WTC11 (cell line): ENCODE data around the gene IP6K2. TPM values are rescaled to one million over a fixed set of nuclear protein-coding genes. Genes with fewer than 3 reads are reported as not detected.
A peak's percentile ranks its signal among the peaks of the same experiment; 100 is the strongest.

Experiments used
- ATAC-seq: fragments of 200-7000 bp; cut with Tn5 transposase; 2 replicates; pipeline ENCODE4 v1.10.0; 2021; ENCODE audit warnings: mild to moderate bottlenecking, moderate library complexity
- CTCF ChIA-PET: fragments of 300-600 bp; sonication (Branson Sonifier 250); formaldehyde crosslinking; loops from one replicate; lab custom pipeline; 2021; ENCODE audit warnings: antibody characterized with exemption; lab: Charles Lee
- POLR2A ChIA-PET: fragments of 350-600 bp; sonication (Branson Sonifier 250); formaldehyde crosslinking; loops from one replicate; lab custom pipeline; 2021; ENCODE audit warnings: antibody characterized with exemption; lab: Charles Lee
- DNase-seq: peaks from one replicate; pipeline ENCODE4 v3.0.0; 2021; ENCODE audit warnings: low spot score
- H3K27ac Mint-ChIP-seq: 2 replicates; pipeline ENCODE4 v1.8.0; 2021; ENCODE audit warnings: mixed read lengths
- H3K27me3 Mint-ChIP-seq: 2 replicates; pipeline ENCODE4 v1.8.0; 2021; ENCODE audit warnings: low read depth, mild to moderate bottlenecking, moderate library complexity, mixed read lengths
- H3K36me3 Mint-ChIP-seq: 2 replicates; pipeline ENCODE4 v1.8.0; 2021; ENCODE audit warnings: mixed read lengths
- H3K4me1 Mint-ChIP-seq: 2 replicates; pipeline ENCODE4 v1.8.0; 2022; ENCODE audit warnings: mixed read lengths
- H3K4me3 Mint-ChIP-seq: 2 replicates; pipeline ENCODE4 v1.8.0; 2021; ENCODE audit warnings: mild to moderate bottlenecking, moderate library complexity, mixed read lengths
- H3K9me3 Mint-ChIP-seq: 2 replicates; pipeline ENCODE4 v1.8.0; 2021; ENCODE audit warnings: mixed read lengths
- ATF1 ChIP-seq: sonication (generic); formaldehyde crosslinking; IDR thresholded peaks from 2 replicates; pipeline ENCODE4 v1.8.1; 2023; ENCODE audit warnings: mild to moderate bottlenecking, moderate library complexity, missing genetic modification reagents
- CREB1 ChIP-seq: sonication (generic); formaldehyde crosslinking; IDR thresholded peaks from 2 replicates; pipeline ENCODE4 v1.8.0; 2023; ENCODE audit warnings: mild to moderate bottlenecking, missing genetic modification reagents
- CREM ChIP-seq: sonication (generic); formaldehyde crosslinking; IDR thresholded peaks from 2 replicates; pipeline ENCODE4 v1.8.1; 2022; ENCODE audit warnings: mild to moderate bottlenecking, missing genetic modification reagents, moderate library complexity
- EMX1 ChIP-seq: fragments of 250-450 bp; sonication (Bioruptor Pico); IDR thresholded peaks from 2 replicates; pipeline ENCODE4 v1.8.0; 2021; ENCODE audit warnings: mild to moderate bottlenecking
- ESRRA ChIP-seq: sonication (generic); formaldehyde crosslinking; IDR thresholded peaks from 2 replicates; pipeline ENCODE4 v1.8.1; 2022; ENCODE audit warnings: mild to moderate bottlenecking, missing genetic modification reagents, borderline replicate concordance
- ETV6 ChIP-seq: sonication (generic); formaldehyde crosslinking; IDR thresholded peaks from 2 replicates; pipeline ENCODE4 v1.8.1; 2022; ENCODE audit warnings: mild to moderate bottlenecking, missing genetic modification reagents
- FOXK1 ChIP-seq: sonication (generic); formaldehyde crosslinking; IDR thresholded peaks from 2 replicates; pipeline ENCODE4 v1.8.0; 2022; ENCODE audit warnings: mild to moderate bottlenecking, moderate library complexity, missing genetic modification reagents
- GRHL2 ChIP-seq: fragments of 250-450 bp; sonication (Bioruptor Pico); IDR thresholded peaks from 2 replicates; pipeline ENCODE4 v1.8.0; 2022; ENCODE audit warnings: mild to moderate bottlenecking, moderate library complexity; ENCODE audit not compliant: insufficient replicate concordance, severe bottlenecking
- JAZF1 ChIP-seq: fragments of 250-450 bp; sonication (Bioruptor Pico); IDR thresholded peaks from 2 replicates; pipeline ENCODE4 v1.9.0; 2021; ENCODE audit warnings: moderate library complexity, mild to moderate bottlenecking, inconsistent platforms
- JUN ChIP-seq: sonication (generic); formaldehyde crosslinking; IDR thresholded peaks from 2 replicates; pipeline ENCODE4 v1.8.0; 2023; ENCODE audit warnings: mild to moderate bottlenecking, missing genetic modification reagents
- NFATC4 ChIP-seq: fragments of 250-450 bp; sonication (Bioruptor Pico); IDR thresholded peaks from 2 replicates; pipeline ENCODE4 v1.9.0; 2021; ENCODE audit warnings: mild to moderate bottlenecking
- NR2C2 ChIP-seq: sonication (generic); formaldehyde crosslinking; IDR thresholded peaks from 2 replicates; pipeline ENCODE4 v1.8.0; 2022; ENCODE audit warnings: mild to moderate bottlenecking, missing genetic modification reagents
- RELA ChIP-seq: sonication (generic); formaldehyde crosslinking; IDR thresholded peaks from 2 replicates; pipeline ENCODE4 v1.8.1; 2022; ENCODE audit warnings: missing genetic modification reagents, mild to moderate bottlenecking, borderline replicate concordance
- SMAD3 ChIP-seq: sonication (generic); formaldehyde crosslinking; IDR thresholded peaks from 2 replicates; pipeline ENCODE4 v1.8.0; 2022; ENCODE audit warnings: missing genetic modification reagents, mild to moderate bottlenecking, borderline replicate concordance
- SMAD4 ChIP-seq: sonication (generic); formaldehyde crosslinking; IDR thresholded peaks from 2 replicates; pipeline ENCODE4 v1.8.0; 2022; ENCODE audit warnings: mild to moderate bottlenecking, missing genetic modification reagents
- SP1 ChIP-seq: sonication (generic); formaldehyde crosslinking; conservative IDR thresholded peaks from 2 replicates; pipeline ENCODE4 v1.8.1; 2022; ENCODE audit warnings: missing genetic modification reagents
- ZBTB21 ChIP-seq: sonication (generic); formaldehyde crosslinking; IDR thresholded peaks from 2 replicates; pipeline ENCODE4 v1.8.1; 2023; ENCODE audit warnings: mild to moderate bottlenecking, missing genetic modification reagents, borderline replicate concordance
- ZNF121 ChIP-seq: sonication (generic); formaldehyde crosslinking; IDR thresholded peaks from 2 replicates; pipeline ENCODE4 v1.8.0; 2023; ENCODE audit warnings: missing genetic modification reagents
- ZNF219 ChIP-seq: sonication (generic); formaldehyde crosslinking; IDR thresholded peaks from 2 replicates; pipeline ENCODE4 v1.8.0; 2023; ENCODE audit warnings: missing genetic modification reagents, mild to moderate bottlenecking, borderline replicate concordance
- total RNA-seq: library from RNA; stranded (reverse); gene quantifications from 3 replicates; pipeline ENCODE4 v1.2.3, GENCODE V29; 2021
- TF ChIP-seq, protein P1 (sequence below): sonication (generic); formaldehyde crosslinking; IDR thresholded peaks from 2 replicates; pipeline ENCODE4 v1.8.1; 2023; ENCODE audit warnings: mild to moderate bottlenecking, missing genetic modification reagents, moderate library complexity
- TF ChIP-seq, protein P2 (sequence below): sonication (generic); formaldehyde crosslinking; IDR thresholded peaks from 2 replicates; pipeline ENCODE4 v1.8.1; 2023; ENCODE audit warnings: mild to moderate bottlenecking, moderate library complexity, missing genetic modification reagents
- TF ChIP-seq, protein P3 (sequence below): sonication (generic); formaldehyde crosslinking; IDR thresholded peaks from 2 replicates; pipeline ENCODE4 v1.8.1; 2023; ENCODE audit warnings: mild to moderate bottlenecking, missing genetic modification reagents, borderline replicate concordance
- TF ChIP-seq, protein P4 (sequence below): fragments of 250-450 bp; sonication (Bioruptor Pico); IDR thresholded peaks from 2 replicates; pipeline ENCODE4 v2.1.2; 2022; ENCODE audit warnings: mild to moderate bottlenecking, moderate library complexity
- TF ChIP-seq, protein P5 (sequence below): sonication (generic); formaldehyde crosslinking; IDR thresholded peaks from 2 replicates; pipeline ENCODE4 v1.8.0; 2022; ENCODE audit warnings: mild to moderate bottlenecking, missing genetic modification reagents
- TF ChIP-seq, protein P6 (sequence below): sonication (generic); formaldehyde crosslinking; IDR thresholded peaks from 2 replicates; pipeline ENCODE4 v1.8.1; 2022; ENCODE audit warnings: mild to moderate bottlenecking, moderate library complexity, missing genetic modification reagents
- TF ChIP-seq, protein P7 (sequence below): sonication (generic); formaldehyde crosslinking; conservative IDR thresholded peaks from 2 replicates; pipeline ENCODE4 v1.8.1; 2022; ENCODE audit warnings: mild to moderate bottlenecking, missing genetic modification reagents

Gene IP6K2
- total RNA-seq, 1 experiment from 2014 or later: 123 TPM

DNA sequence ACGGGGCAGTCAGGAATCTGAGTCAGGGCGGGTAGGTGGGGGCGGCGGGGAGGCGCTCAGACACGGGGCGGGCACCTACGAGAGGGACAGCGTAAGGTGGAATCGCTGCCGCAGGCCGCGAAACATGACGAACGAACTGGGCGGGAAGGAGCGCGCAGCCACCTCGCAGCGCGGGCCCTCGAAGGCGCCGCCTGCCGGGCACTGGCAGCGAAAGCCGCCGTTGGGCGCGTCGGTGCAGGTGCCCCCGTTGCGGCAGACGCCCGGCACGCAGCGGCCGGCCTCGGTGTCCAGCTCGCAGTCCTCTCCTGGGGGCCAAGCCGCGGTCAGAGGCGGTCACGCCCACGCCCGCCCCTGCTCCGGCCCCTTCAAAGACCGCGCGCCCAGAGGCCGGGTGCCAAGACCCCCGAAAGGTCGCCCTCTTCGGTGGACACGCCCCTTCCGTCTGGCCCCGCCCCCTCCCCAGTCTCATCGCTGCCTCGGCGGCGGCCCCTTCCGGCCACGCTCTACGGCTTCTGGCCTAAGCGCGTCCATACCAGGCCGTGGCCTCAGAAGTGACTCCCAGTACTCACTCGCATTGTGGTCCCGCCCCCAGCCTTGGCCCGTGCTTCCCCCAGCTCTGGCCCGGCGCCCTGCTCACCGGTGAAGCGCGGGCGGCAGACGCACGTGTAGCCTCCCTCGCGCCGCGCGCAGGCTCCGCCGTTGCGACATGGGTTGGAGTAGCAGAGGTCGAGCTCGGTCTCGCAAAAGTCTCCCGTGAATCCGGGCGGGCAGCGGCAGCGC, 60.8 kb downstream of the IP6K2 start:
- DNase-seq: peak; percentile 91
- Mint-ChIP-seq H3K9me3 (peaks cover 6% of the 10 kb centered on the region; the same call in 1 of the 2 replicates), H3K27me3 (peaks cover 4% of the 10 kb centered on the region; the same call in 1 of the 2 replicates), H3K4me3 (peak overlapping the region; percentile 63), H3K27ac (peak overlapping the region; percentile 78), H3K36me3 (peaks cover 44% of the 10 kb centered on the region), H3K4me1 (peaks cover 13% of the 10 kb centered on the region)
- ChIA-PET POLR2A (interaction anchor here (0.8 to 2.5 kb wide), 2 partner anchors 21 to 100 kb away, joined by 3 to 13 read pairs; partner anchors contain the start of genes PFKFB4 and SLC26A6), CTCF (interaction anchor here (0.6 to 4.6 kb wide), 13 partner anchors 9 to 351 kb away, joined by 3 to 46 read pairs (median 3); partner anchors contain the start of genes NCKIPSD, PFKFB4, SLC26A6 and UQCRC1)
- peak; percentile 90 for ATAC-seq
- TF ChIP-seq ZNF219 (0 out of 2 replicates have a peak, but pooled peaks have one; percentile 54), CREB1 (CRISPR knock-in tag) (peak; percentile 26; the same call in 1 of the 2 replicates), JAZF1 (CRISPR knock-in tag) (no peak), SMAD4 (CRISPR knock-in tag) (0 out of 2 replicates have a peak, but pooled peaks have one; percentile 37), ETV6 (CRISPR knock-in tag) (peak; percentile 86; the same call in 1 of the 2 replicates), EMX1 (CRISPR knock-in tag) (no peak), SMAD3 (peak; percentile 72; the same call in 1 of the 2 replicates), ATF1 (CRISPR knock-in tag) (0 out of 2 replicates have a peak, but pooled peaks have one; percentile 39), JUN (CRISPR knock-in tag) (peak; percentile 75; the same call in 1 of the 2 replicates), RELA (CRISPR knock-in tag) (peak; percentile 94; the same call in 1 of the 2 replicates), ZNF121 (CRISPR knock-in tag) (0 out of 2 replicates have a peak, but pooled peaks have one; percentile 1), NFATC4 (CRISPR knock-in tag) (no peak), FOXK1 (CRISPR knock-in tag) (peak; percentile 73; the same call in 1 of the 2 replicates), CREM (CRISPR knock-in tag) (0 out of 2 replicates have a peak, but pooled peaks have one; percentile 40), GRHL2 (CRISPR knock-in tag) (no peak), ZBTB21 (CRISPR knock-in tag) (peak; percentile 19; the same call in 1 of the 2 replicates), SP1 (peak; percentile 85), ESRRA (CRISPR knock-in tag) (0 out of 2 replicates have a peak, but pooled peaks have one; percentile 74), NR2C2 (CRISPR knock-in tag) (no peak; the same call in 1 of the 2 replicates)
- TF ChIP-seq, protein P1, sequence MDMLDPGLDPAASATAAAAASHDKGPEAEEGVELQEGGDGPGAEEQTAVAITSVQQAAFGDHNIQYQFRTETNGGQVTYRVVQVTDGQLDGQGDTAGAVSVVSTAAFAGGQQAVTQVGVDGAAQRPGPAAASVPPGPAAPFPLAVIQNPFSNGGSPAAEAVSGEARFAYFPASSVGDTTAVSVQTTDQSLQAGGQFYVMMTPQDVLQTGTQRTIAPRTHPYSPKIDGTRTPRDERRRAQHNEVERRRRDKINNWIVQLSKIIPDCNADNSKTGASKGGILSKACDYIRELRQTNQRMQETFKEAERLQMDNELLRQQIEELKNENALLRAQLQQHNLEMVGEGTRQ: no peak
- TF ChIP-seq, protein P2, sequence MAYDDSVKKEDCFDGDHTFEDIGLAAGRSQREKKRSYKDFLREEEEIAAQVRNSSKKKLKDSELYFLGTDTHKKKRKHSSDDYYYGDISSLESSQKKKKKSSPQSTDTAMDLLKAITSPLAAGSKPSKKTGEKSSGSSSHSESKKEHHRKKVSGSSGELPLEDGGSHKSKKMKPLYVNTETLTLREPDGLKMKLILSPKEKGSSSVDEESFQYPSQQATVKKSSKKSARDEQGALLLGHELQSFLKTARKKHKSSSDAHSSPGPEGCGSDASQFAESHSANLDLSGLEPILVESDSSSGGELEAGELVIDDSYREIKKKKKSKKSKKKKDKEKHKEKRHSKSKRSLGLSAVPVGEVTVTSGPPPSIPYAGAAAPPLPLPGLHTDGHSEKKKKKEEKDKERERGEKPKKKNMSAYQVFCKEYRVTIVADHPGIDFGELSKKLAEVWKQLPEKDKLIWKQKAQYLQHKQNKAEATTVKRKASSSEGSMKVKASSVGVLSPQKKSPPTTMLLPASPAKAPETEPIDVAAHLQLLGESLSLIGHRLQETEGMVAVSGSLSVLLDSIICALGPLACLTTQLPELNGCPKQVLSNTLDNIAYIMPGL (CRISPR knock-in tag): peak; percentile 82
- TF ChIP-seq, protein P3, sequence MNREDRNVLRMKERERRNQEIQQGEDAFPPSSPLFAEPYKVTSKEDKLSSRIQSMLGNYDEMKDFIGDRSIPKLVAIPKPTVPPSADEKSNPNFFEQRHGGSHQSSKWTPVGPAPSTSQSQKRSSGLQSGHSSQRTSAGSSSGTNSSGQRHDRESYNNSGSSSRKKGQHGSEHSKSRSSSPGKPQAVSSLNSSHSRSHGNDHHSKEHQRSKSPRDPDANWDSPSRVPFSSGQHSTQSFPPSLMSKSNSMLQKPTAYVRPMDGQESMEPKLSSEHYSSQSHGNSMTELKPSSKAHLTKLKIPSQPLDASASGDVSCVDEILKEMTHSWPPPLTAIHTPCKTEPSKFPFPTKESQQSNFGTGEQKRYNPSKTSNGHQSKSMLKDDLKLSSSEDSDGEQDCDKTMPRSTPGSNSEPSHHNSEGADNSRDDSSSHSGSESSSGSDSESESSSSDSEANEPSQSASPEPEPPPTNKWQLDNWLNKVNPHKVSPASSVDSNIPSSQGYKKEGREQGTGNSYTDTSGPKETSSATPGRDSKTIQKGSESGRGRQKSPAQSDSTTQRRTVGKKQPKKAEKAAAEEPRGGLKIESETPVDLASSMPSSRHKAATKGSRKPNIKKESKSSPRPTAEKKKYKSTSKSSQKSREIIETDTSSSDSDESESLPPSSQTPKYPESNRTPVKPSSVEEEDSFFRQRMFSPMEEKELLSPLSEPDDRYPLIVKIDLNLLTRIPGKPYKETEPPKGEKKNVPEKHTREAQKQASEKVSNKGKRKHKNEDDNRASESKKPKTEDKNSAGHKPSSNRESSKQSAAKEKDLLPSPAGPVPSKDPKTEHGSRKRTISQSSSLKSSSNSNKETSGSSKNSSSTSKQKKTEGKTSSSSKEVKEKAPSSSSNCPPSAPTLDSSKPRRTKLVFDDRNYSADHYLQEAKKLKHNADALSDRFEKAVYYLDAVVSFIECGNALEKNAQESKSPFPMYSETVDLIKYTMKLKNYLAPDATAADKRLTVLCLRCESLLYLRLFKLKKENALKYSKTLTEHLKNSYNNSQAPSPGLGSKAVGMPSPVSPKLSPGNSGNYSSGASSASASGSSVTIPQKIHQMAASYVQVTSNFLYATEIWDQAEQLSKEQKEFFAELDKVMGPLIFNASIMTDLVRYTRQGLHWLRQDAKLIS (CRISPR knock-in tag): no peak
- TF ChIP-seq, protein P4, sequence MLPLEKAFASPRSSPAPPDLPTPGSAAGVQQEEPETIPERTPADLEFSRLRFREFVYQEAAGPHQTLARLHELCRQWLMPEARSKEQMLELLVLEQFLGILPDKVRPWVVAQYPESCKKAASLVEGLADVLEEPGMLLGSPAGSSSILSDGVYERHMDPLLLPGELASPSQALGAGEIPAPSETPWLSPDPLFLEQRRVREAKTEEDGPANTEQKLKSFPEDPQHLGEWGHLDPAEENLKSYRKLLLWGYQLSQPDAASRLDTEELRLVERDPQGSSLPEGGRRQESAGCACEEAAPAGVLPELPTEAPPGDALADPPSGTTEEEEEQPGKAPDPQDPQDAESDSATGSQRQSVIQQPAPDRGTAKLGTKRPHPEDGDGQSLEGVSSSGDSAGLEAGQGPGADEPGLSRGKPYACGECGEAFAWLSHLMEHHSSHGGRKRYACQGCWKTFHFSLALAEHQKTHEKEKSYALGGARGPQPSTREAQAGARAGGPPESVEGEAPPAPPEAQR (CRISPR knock-in tag): no peak
- TF ChIP-seq, protein P5, sequence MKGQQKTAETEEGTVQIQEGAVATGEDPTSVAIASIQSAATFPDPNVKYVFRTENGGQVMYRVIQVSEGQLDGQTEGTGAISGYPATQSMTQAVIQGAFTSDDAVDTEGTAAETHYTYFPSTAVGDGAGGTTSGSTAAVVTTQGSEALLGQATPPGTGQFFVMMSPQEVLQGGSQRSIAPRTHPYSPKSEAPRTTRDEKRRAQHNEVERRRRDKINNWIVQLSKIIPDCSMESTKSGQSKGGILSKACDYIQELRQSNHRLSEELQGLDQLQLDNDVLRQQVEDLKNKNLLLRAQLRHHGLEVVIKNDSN (CRISPR knock-in tag): peak; percentile 56; the same call in 1 of the 2 replicates
- TF ChIP-seq, protein P6, sequence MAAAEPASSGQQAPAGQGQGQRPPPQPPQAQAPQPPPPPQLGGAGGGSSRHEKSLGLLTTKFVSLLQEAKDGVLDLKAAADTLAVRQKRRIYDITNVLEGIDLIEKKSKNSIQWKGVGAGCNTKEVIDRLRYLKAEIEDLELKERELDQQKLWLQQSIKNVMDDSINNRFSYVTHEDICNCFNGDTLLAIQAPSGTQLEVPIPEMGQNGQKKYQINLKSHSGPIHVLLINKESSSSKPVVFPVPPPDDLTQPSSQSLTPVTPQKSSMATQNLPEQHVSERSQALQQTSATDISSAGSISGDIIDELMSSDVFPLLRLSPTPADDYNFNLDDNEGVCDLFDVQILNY: peak; percentile 81
- TF ChIP-seq, protein P7, sequence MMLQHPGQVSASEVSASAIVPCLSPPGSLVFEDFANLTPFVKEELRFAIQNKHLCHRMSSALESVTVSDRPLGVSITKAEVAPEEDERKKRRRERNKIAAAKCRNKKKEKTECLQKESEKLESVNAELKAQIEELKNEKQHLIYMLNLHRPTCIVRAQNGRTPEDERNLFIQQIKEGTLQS (CRISPR knock-in tag): no peak
